Lung (tissue), 12 donors: Measurements from ENCODE around the gene FOXO3. TPM values are rescaled to one million over a fixed set of nuclear protein-coding genes. Genes with fewer than 3 reads are reported as not detected.

Source experiments
- ATAC-seq: fragments of 200-7000 bp; cut with Tn5 transposase; one replicate; pipeline ENCODE4 v1.9.1; 2020; ENCODE audit warnings: moderate number of reproducible peaks; ENCODE audit not compliant: insufficient read depth, low FRiP score
- DNase-seq, 3 donors: peaks; one replicate each; pipeline ENCODE4 v3.0.0-alpha.2; 2013 to 2017
- H3K27ac ChIP-seq, 2 donors: one replicate each; pipeline ENCODE4 v1.5.1; 2013; ENCODE audit warnings: mild to moderate bottlenecking in 2 of 2, moderate library complexity in 2 of 2, control low read depth in 1 of 2, inconsistent platforms in 1 of 2, low read depth in 1 of 2, low read length in 1 of 2
- H3K27me3 ChIP-seq, 3 donors: one replicate each; pipeline ENCODE4 v1.5.1; 2013; ENCODE audit warnings: low read length in 2 of 3; ENCODE audit not compliant: control insufficient read depth in 3 of 3, insufficient read depth in 3 of 3
- H3K36me3 ChIP-seq, 4 donors: one replicate each; pipeline ENCODE4 v1.5.1; 2013; ENCODE audit warnings: low read length in 4 of 4, mild to moderate bottlenecking in 1 of 4, moderate library complexity in 1 of 4; ENCODE audit not compliant: control insufficient read depth in 4 of 4, insufficient read depth in 4 of 4
- H3K4me1 ChIP-seq, 5 donors: one replicate each; pipeline ENCODE4 v1.5.1; 2013; ENCODE audit warnings: low read length in 5 of 5, mild to moderate bottlenecking in 2 of 5, moderate library complexity in 1 of 5; ENCODE audit not compliant: control insufficient read depth in 5 of 5, insufficient read depth in 5 of 5
- H3K4me3 ChIP-seq: one replicate; pipeline ENCODE4 v1.5.1; 2013; ENCODE audit warnings: mild to moderate bottlenecking, control low read depth, moderate library complexity
- H3K9ac ChIP-seq, 2 donors: one replicate each; pipeline ENCODE4 v1.5.1; 2013; ENCODE audit warnings: low read length in 2 of 2, control low read depth in 1 of 2; ENCODE audit not compliant: insufficient read depth in 1 of 2
- H3K9me3 ChIP-seq, 4 donors: one replicate each; pipeline ENCODE4 v1.5.1; 2013; ENCODE audit warnings: low read length in 3 of 4, mild to moderate bottlenecking in 1 of 4, moderate library complexity in 1 of 4; ENCODE audit not compliant: control insufficient read depth in 4 of 4, insufficient read depth in 3 of 4
- CTCF ChIP-seq: IDR thresholded peaks from 2 replicates; pipeline ENCODE4 v1.5.1; 2012; ENCODE audit warnings: mild to moderate bottlenecking; ENCODE audit errors: control extremely low read depth, extremely low read depth
- WGBS, 2 donors: extraction: QIAGEN DNeasy Blood & Tissue Kit; methylation state at CpG; one replicate each; pipeline ENCODE4 v1.1.7; 2013; 5-methylcytosine and 5-hydroxymethylcytosine counted together
- polyA plus RNA-seq, 2 donors: library from polyadenylated mRNA; stranded (reverse); fragments of 200-250 nt; gene quantifications; one replicate each; pipeline ENCODE4 v1.2.1, GENCODE V29; 2013
- total RNA-seq, 2 donors: library from RNA; depleted of rRNA in 1 of 2; stranded (reverse); fragments of >200 nt in 1 of 2; gene quantifications; one replicate each; pipeline ENCODE4 v1.2.1, GENCODE V29; 2014 to 2021
- donor health status: control.
- donor health status: control.
- donor health status: Bipolar disorder and iron deficiency.
- donor health status: healthy.
- donor health status: DM: yes; HTN: yes; CAD: no.

The FOXO3 gene
- total and polyA plus RNA-seq, 4 donors, result 12.1 to 101 (median 40.0) TPM

GRCh38 chr6:108594151-108594550 lies 33.4 kb downstream of the FOXO3 start:
- TF ChIP-seq CTCF, result no peak
- 22 to 36% methylated on average over 1 of the region's 1 CpG for whole genome bisulfite sequencing, 2 donors
- Histone ChIP-seq H3K36me3 (peaks cover 0 to 2% (median 0%) of the 10 kb centered on the region in 4 donors), H3K9ac (no peak overlapping the region), H3K9me3 (no peaks in the 10 kb centered on the region), H3K27me3 (no peaks in the 10 kb centered on the region), H3K4me3 (no peak overlapping the region), H3K4me1 (peaks cover 23 to 66% (median 58%) of the 10 kb centered on the region in 5 donors), H3K27ac (peak overlapping the region; percentile 24 to 72)
- ATAC-seq (no peak), DNase-seq (no peak)

- no peak for TF ChIP-seq CTCF
- no peaks in the 10 kb centered on the region for H3K27me3 ChIP-seq
- no peak for ATAC-seq
- H3K9ac ChIP-seq, result no peak overlapping the region
- H3K9me3 ChIP-seq, result no peaks in the 10 kb centered on the region
- H3K4me3 ChIP-seq, result no peak overlapping the region
- H3K36me3 ChIP-seq, result peaks cover 0 to 2% (median 0%) of the 10 kb centered on the region in 4 donors
- peak in 1 of 3 donors; percentile 35 for DNase-seq
- H3K4me1 ChIP-seq, result peaks cover 23 to 65% (median 53%) of the 10 kb centered on the region in 5 donors
- peak overlapping the region; percentile 24 to 72 for H3K27ac ChIP-seq
- WGBS, 2 donors, result 52 to 55% methylated on average over 4 of the region's 4 CpGs
Observed at GRCh38 chr6:108594640-108595039, 33.9 kb downstream of the FOXO3 start.

GRCh38 chr6:108596956-108597355 lies 36.2 kb downstream of the FOXO3 start:
- ATAC-seq (no peak), DNase-seq (no peak)
- H3K27me3 ChIP-seq, result no peaks in the 10 kb centered on the region
- no peak overlapping the region for H3K4me3 ChIP-seq
- H3K4me1 ChIP-seq, result peaks cover 13 to 47% (median 33%) of the 10 kb centered on the region in 5 donors
- peak overlapping the region in 1 of 2 donors; percentile 52 for H3K27ac ChIP-seq
- no peak overlapping the region for H3K9ac ChIP-seq
- TF ChIP-seq CTCF, result no peak
- peaks cover 0 to 2% (median 0%) of the 10 kb centered on the region in 4 donors for H3K36me3 ChIP-seq
- no peaks in the 10 kb centered on the region for H3K9me3 ChIP-seq
